22Rv1 (cell line): ENCODE results near the gene MIA3.

Experiments used
- H3K27ac ChIP-seq: fragments of 450-650 bp; 2 replicates; pipeline ENCODE4 v1.5.1; 2017
- CTCF ChIP-seq: fragments of 450-650 bp; IDR thresholded peaks from 2 replicates; pipeline ENCODE4 v1.5.1; 2017; ENCODE audit warnings: mild to moderate bottlenecking
- ZFX ChIP-seq: fragments of 450-650 bp; IDR thresholded peaks from 2 replicates; pipeline ENCODE4 v1.6.1; 2017; ENCODE audit warnings: antibody characterized with exemption, borderline replicate concordance

Gene MIA3

GRCh38 chr1:222632749-222633148, 14.9 kb downstream of the MIA3 start:
- H3K27ac ChIP-seq, result peak overlapping the region; percentile 9; the same call in 1 of the 2 replicates
- TF ChIP-seq ZFX (no peak), CTCF (no peak)

- H3K27ac ChIP-seq, result no peak overlapping the region
- no peak for TF ChIP-seq ZFX
- peak; percentile 98 for TF ChIP-seq CTCF
Measured at GRCh38 chr1:222634180-222635013, 16.5 kb downstream of the MIA3 start.

GRCh38 chr1:222641269-222641948, 23.5 kb downstream of the MIA3 start:
- TF ChIP-seq ZFX (no peak), CTCF (no peak)
- peak overlapping the region; percentile 87 for H3K27ac ChIP-seq

- peak overlapping the region; percentile 87 for H3K27ac ChIP-seq
- TF ChIP-seq CTCF, result no peak
- no peak for TF ChIP-seq ZFX
Measured at GRCh38 chr1:222642468-222642867, 24.6 kb downstream of the MIA3 start.

- TF ChIP-seq ZFX (no peak), CTCF (no peak)
- peak overlapping the region; percentile 87 for H3K27ac ChIP-seq
Measured at GRCh38 chr1:222643606-222643937, 25.7 kb downstream of the MIA3 start.

- peak overlapping the region; percentile 87 for H3K27ac ChIP-seq
- TF ChIP-seq ZFX, result no peak
- TF ChIP-seq CTCF, result no peak
Measured at GRCh38 chr1:222643938-222644635, 26.2 kb downstream of the MIA3 start.
